BLaER1 treated with 17β-estradiol and CSF1 and Interleukin-3, amounts not matched to agents 10 nM and 100 nM (cell line): ENCODE results near the gene PSMD1.
A peak's percentile ranks its signal among the peaks of the same experiment; 100 is the strongest.

Experiments used
- H3K27ac ChIP-seq, 11 experiments: shearing (Covaris generic); formaldehyde crosslinking; 2 replicates each; pipeline ENCODE4 v1.8.1; 2022
- H3K27me3 ChIP-seq, 11 experiments: shearing (Covaris generic); formaldehyde crosslinking; 2 replicates each; pipeline ENCODE4 v1.8.1; 2022
- H3K36me3 ChIP-seq, 11 experiments: shearing (Covaris generic); formaldehyde crosslinking; 2 replicates each; pipeline ENCODE4 v1.8.1; 2022
- H3K4me1 ChIP-seq, 10 experiments: shearing (Covaris generic); formaldehyde crosslinking; 2 replicates each; pipeline ENCODE4 v1.8.1; 2022
- H3K4me2 ChIP-seq, 11 experiments: shearing (Covaris generic); formaldehyde crosslinking; 2 replicates each; pipeline ENCODE4 v1.8.1; 2022
- H3K4me3 ChIP-seq, 10 experiments: shearing (Covaris generic); formaldehyde crosslinking; 2 replicates each; pipeline ENCODE4 v1.8.1; 2022
- H3K9ac ChIP-seq, 11 experiments: shearing (Covaris generic); formaldehyde crosslinking; 2 replicates each; pipeline ENCODE4 v1.8.1; 2022
- H3K9me3 ChIP-seq, 11 experiments: shearing (Covaris generic); formaldehyde crosslinking; replicated peaks in 1 of 11; 2 replicates each; pipeline ENCODE4 v1.8.1; 2022
- H4K20me1 ChIP-seq, 11 experiments: shearing (Covaris generic); formaldehyde crosslinking; 2 replicates each; pipeline ENCODE4 v1.8.1; 2022
- Cebpa-rat ChIP-seq, 11 experiments: shearing (Covaris generic); IDR thresholded peaks; 2 replicates each; pipeline ENCODE4 v1.8.1; 2022

PSMD1 gene

GRCh38 chr2:231185050-231185725 is 128.5 kb downstream of the PSMD1 start:
- Histone ChIP-seq H3K36me3 (no peaks in the 10 kb centered on the region), H3K27me3 (peaks cover 15 to 28% (median 21%) of the 10 kb centered on the region in 11 experiments), H3K9ac (no peak overlapping the region; a peak in 1 of 22 replicates), H3K27ac (no peak overlapping the region; a peak in 2 of 22 replicates), H3K4me3 (no peak overlapping the region), H4K20me1 (no peaks in the 10 kb centered on the region), H3K4me2 (peak overlapping the region; percentile 19 to 77 (median 53); a peak in 20 of 22 replicates), H3K4me1 (peaks cover 27 to 56% (median 36%) of the 10 kb centered on the region in 10 experiments), H3K9me3 (no peaks in the 10 kb centered on the region)
- TF ChIP-seq Cebpa-rat (IDR thresholded peaks at IDR 0.05) = no peak

GRCh38 chr2:231185886-231186285 is 129.2 kb downstream of the PSMD1 start:
- H4K20me1 ChIP-seq = 0 out of 22 replicates have a peak, but pooled peaks cover 0 to 4% (median 0%) of the 10 kb centered on the region in 11 experiments
- peak overlapping the region in 9 of 11 experiments; percentile 30 to 77 (median 58); a peak in 14 of 22 replicates for H3K4me2 ChIP-seq
- peaks cover 22 to 35% (median 28%) of the 10 kb centered on the region in 11 experiments for H3K27me3 ChIP-seq
- no peak for TF ChIP-seq Cebpa-rat (IDR thresholded peaks at IDR 0.05)
- H3K36me3 ChIP-seq = no peaks in the 10 kb centered on the region
- no peak overlapping the region; a peak in 1 of 22 replicates for H3K27ac ChIP-seq
- H3K9me3 ChIP-seq = no peaks in the 10 kb centered on the region
- H3K4me1 ChIP-seq = peaks cover 23 to 49% (median 29%) of the 10 kb centered on the region in 10 experiments
- no peak overlapping the region; a peak in 1 of 22 replicates for H3K9ac ChIP-seq
- H3K4me3 ChIP-seq = no peak overlapping the region

- Histone ChIP-seq H3K36me3 (no peaks in the 10 kb centered on the region), H4K20me1 (0 out of 22 replicates have a peak, but pooled peaks cover 0 to 4% (median 0%) of the 10 kb centered on the region in 11 experiments), H3K4me3 (no peak overlapping the region), H3K9me3 (no peaks in the 10 kb centered on the region), H3K9ac (no peak overlapping the region), H3K4me2 (no peak overlapping the region; a peak in 1 of 22 replicates), H3K4me1 (peaks cover 19 to 45% (median 26%) of the 10 kb centered on the region in 10 experiments), H3K27ac (no peak overlapping the region), H3K27me3 (peaks cover 26 to 40% (median 33%) of the 10 kb centered on the region in 11 experiments)
- no peak for TF ChIP-seq Cebpa-rat (IDR thresholded peaks at IDR 0.05)
Observed at GRCh38 chr2:231186325-231186724, 129.7 kb downstream of the PSMD1 start.

GRCh38 chr2:231187736-231188505 is 131.3 kb downstream of the PSMD1 start:
- Histone ChIP-seq H3K9me3 (no peaks in the 10 kb centered on the region), H3K36me3 (no peaks in the 10 kb centered on the region), H3K4me1 (peaks cover 6 to 29% (median 11%) of the 10 kb centered on the region in 10 experiments; a peak in 19 of 20 replicates), H4K20me1 (0 out of 22 replicates have a peak, but pooled peaks cover 0 to 4% (median 0%) of the 10 kb centered on the region in 11 experiments), H3K9ac (no peak overlapping the region), H3K27ac (no peak overlapping the region), H3K4me3 (no peak overlapping the region), H3K4me2 (no peak overlapping the region), H3K27me3 (peaks cover 36 to 54% (median 46%) of the 10 kb centered on the region in 11 experiments)
- TF ChIP-seq Cebpa-rat (IDR thresholded peaks at IDR 0.05) = no peak

GRCh38 chr2:231188506-231189170 is 132.0 kb downstream of the PSMD1 start:
- Histone ChIP-seq H3K9me3 (no peaks in the 10 kb centered on the region), H3K36me3 (no peaks in the 10 kb centered on the region), H3K4me2 (no peak overlapping the region), H3K4me1 (peaks cover 6 to 22% (median 11%) of the 10 kb centered on the region in 10 experiments; a peak in 19 of 20 replicates), H3K27ac (no peak overlapping the region), H3K4me3 (no peak overlapping the region), H3K27me3 (peaks cover 36 to 55% (median 46%) of the 10 kb centered on the region in 11 experiments), H4K20me1 (0 out of 22 replicates have a peak, but pooled peaks cover 0 to 4% (median 0%) of the 10 kb centered on the region in 11 experiments), H3K9ac (no peak overlapping the region)
- no peak for TF ChIP-seq Cebpa-rat (IDR thresholded peaks at IDR 0.05)

GRCh38 chr2:231189171-231189530 is 132.5 kb downstream of the PSMD1 start:
- peaks cover 36 to 55% (median 46%) of the 10 kb centered on the region in 11 experiments for H3K27me3 ChIP-seq
- peaks cover 6 to 17% (median 11%) of the 10 kb centered on the region in 10 experiments; a peak in 19 of 20 replicates for H3K4me1 ChIP-seq
- no peak for TF ChIP-seq Cebpa-rat (IDR thresholded peaks at IDR 0.05)
- H3K27ac ChIP-seq = no peak overlapping the region
- no peak overlapping the region for H3K4me3 ChIP-seq
- no peaks in the 10 kb centered on the region for H3K36me3 ChIP-seq
- no peaks in the 10 kb centered on the region for H3K9me3 ChIP-seq
- no peak overlapping the region for H3K4me2 ChIP-seq
- no peak overlapping the region for H3K9ac ChIP-seq
- 0 out of 22 replicates have a peak, but pooled peaks cover 0 to 4% (median 0%) of the 10 kb centered on the region in 11 experiments for H4K20me1 ChIP-seq

- peaks cover 6 to 11% (median 10%) of the 10 kb centered on the region in 10 experiments; a peak in 19 of 20 replicates for H3K4me1 ChIP-seq
- H3K4me3 ChIP-seq = no peak overlapping the region
- H3K9me3 ChIP-seq = no peaks in the 10 kb centered on the region
- H3K36me3 ChIP-seq = no peaks in the 10 kb centered on the region
- TF ChIP-seq Cebpa-rat (IDR thresholded peaks at IDR 0.05) = no peak
- peaks cover 36 to 55% (median 46%) of the 10 kb centered on the region in 11 experiments for H3K27me3 ChIP-seq
- no peak overlapping the region for H3K27ac ChIP-seq
- no peak overlapping the region for H3K9ac ChIP-seq
- 0 out of 22 replicates have a peak, but pooled peaks cover 0 to 4% (median 0%) of the 10 kb centered on the region in 11 experiments for H4K20me1 ChIP-seq
- no peak overlapping the region for H3K4me2 ChIP-seq
Observed at GRCh38 chr2:231189571-231190495, 133.2 kb downstream of the PSMD1 start.
